Sigmoid colon (tissue), 4 donors: ENCODE results near the gene TBCE.

ENCODE experiments used
- EP300 ChIP-seq, 4 donors: sonication (generic); formaldehyde crosslinking; IDR thresholded peaks; one replicate each; pipeline ENCODE4 v1.6.1; 2017; ENCODE audit warnings: antibody characterized with exemption in 4 of 4
- POLR2A ChIP-seq, 2 donors: fragments of 450-650 bp; IDR thresholded peaks; one replicate each; pipeline ENCODE4 v1.6.1; 2016; ENCODE audit warnings: antibody characterized with exemption in 2 of 2, mild to moderate bottlenecking in 2 of 2, moderate library complexity in 2 of 2
- POLR2AphosphoS5 ChIP-seq, 4 donors: sonication (generic); formaldehyde crosslinking; IDR thresholded peaks; one replicate each; pipeline ENCODE4 v1.6.1; 2017; ENCODE audit warnings: antibody characterized with exemption in 4 of 4
- TF ChIP-seq, protein P1 (sequence below), 4 experiments: fragments of 450-650 bp in 3 of 4; fragments of 200-600 bp in 1 of 4; IDR thresholded peaks; one replicate each; pipeline ENCODE4 v1.5.1; 2016 to 2019; ENCODE audit warnings: antibody characterized with exemption in 4 of 4, mild to moderate bottlenecking in 3 of 4, moderate library complexity in 2 of 4

DNA sequence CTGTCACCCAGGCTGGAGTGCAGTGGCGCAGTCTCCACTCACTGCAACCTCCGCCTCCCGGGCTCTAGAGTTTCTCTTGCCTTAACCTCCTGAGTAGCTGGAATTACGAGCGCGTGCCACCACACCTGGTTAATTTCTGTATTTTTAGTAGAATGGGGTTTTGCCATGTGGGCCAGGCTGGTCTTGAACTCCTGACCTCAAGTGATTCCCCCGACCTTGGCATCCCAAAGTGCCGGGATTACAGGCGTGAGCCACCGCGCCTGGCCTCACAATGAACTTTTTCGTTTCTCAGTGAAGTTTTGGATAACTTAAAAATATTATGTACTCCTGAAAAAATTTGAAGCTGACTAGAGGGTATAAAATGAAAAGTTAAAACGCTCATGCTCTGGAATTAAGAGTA lies 59.5 kb downstream of the TBCE start:
- TF ChIP-seq, protein P1, sequence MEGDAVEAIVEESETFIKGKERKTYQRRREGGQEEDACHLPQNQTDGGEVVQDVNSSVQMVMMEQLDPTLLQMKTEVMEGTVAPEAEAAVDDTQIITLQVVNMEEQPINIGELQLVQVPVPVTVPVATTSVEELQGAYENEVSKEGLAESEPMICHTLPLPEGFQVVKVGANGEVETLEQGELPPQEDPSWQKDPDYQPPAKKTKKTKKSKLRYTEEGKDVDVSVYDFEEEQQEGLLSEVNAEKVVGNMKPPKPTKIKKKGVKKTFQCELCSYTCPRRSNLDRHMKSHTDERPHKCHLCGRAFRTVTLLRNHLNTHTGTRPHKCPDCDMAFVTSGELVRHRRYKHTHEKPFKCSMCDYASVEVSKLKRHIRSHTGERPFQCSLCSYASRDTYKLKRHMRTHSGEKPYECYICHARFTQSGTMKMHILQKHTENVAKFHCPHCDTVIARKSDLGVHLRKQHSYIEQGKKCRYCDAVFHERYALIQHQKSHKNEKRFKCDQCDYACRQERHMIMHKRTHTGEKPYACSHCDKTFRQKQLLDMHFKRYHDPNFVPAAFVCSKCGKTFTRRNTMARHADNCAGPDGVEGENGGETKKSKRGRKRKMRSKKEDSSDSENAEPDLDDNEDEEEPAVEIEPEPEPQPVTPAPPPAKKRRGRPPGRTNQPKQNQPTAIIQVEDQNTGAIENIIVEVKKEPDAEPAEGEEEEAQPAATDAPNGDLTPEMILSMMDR (IDR thresholded peaks at IDR 0.05) = no peak
- no peak for TF ChIP-seq POLR2AphosphoS5 (IDR thresholded peaks at IDR 0.05)
- TF ChIP-seq EP300 (IDR thresholded peaks at IDR 0.05) = no peak
- TF ChIP-seq POLR2A (IDR thresholded peaks at IDR 0.05) = no peak
